OCI-LY1 (cell line): ENCODE results near the gene STK40.

Source experiments
- CTCF ChIP-seq: fragments of 200-600 bp; sonication (generic), shearing (Covaris generic); IDR thresholded peaks from 2 replicates; pipeline ENCODE4 v1.5.1; 2017; ENCODE audit warnings: mild to moderate bottlenecking, antibody characterized with exemption, low read length, moderate library complexity, mixed read lengths
- EZH2 ChIP-seq: fragments of 200-600 bp; sonication (generic), shearing (Covaris generic); IDR thresholded peaks from 2 replicates; pipeline ENCODE4 v1.8.0; 2017; ENCODE audit warnings: borderline replicate concordance, mixed run types, mild to moderate bottlenecking, antibody characterized with exemption, low read length, moderate library complexity, mixed read lengths

GRCh38 chr1:36303244-36303643 is 82.5 kb downstream of the STK40 start:
- TF ChIP-seq CTCF = no peak
- TF ChIP-seq EZH2 = no peak
